GM12892 (cell line): ENCODE measurements around the gene PPIE.

Experiments
- POLR2A ChIP-seq: IDR thresholded peaks from 2 replicates; pipeline ENCODE4 v1.6.1; 2011; ENCODE audit warnings: low read depth, low read length, control low read depth
- POLR2AphosphoS5 ChIP-seq: IDR thresholded peaks from 2 replicates; pipeline ENCODE4 v1.6.1; 2011; ENCODE audit warnings: low read depth, low read length, control low read depth
- TAF1 ChIP-seq: IDR thresholded peaks from 2 replicates; pipeline ENCODE4 v1.6.1; 2011; ENCODE audit warnings: low read depth, mild to moderate bottlenecking, control low read depth, low read length, borderline replicate concordance

GRCh38 chr1:39777306-39777705 lies 38.6 kb downstream of the PPIE start:
- TF ChIP-seq POLR2A (no peak), TAF1 (no peak), POLR2AphosphoS5 (no peak)
